B cell (primary cell): Measurements from ENCODE around the gene EME1. TPM values are rescaled to one million over a fixed set of nuclear protein-coding genes. Genes with fewer than 3 reads are reported as not detected.

Source experiments
- ATAC-seq: fragments of 200-7000 bp; cut with Tn5 transposase; one replicate; pipeline ENCODE4 v1.10.0; 2021; ENCODE audit warnings: low read depth, mild to moderate bottlenecking, moderate number of reproducible peaks, moderate library complexity
- CTCF ChIA-PET: fragments of 350-600 bp; sonication (Branson Sonifier 250); formaldehyde crosslinking; loops from one replicate; lab custom pipeline; 2021; ENCODE audit warnings: antibody characterized with exemption, inconsistent platforms; lab: Charles Lee
- POLR2A ChIA-PET: fragments of 350-600 bp; sonication (Branson Sonifier 250); formaldehyde crosslinking; loops from one replicate; lab custom pipeline; 2021; ENCODE audit warnings: antibody characterized with exemption; lab: Charles Lee
- DNase-seq: peaks from one replicate; pipeline ENCODE4 v3.0.0; 2013
- H2AFZ ChIP-seq: 2 replicates; pipeline ENCODE4 v1.6.1; 2012; ENCODE audit warnings: mild to moderate bottlenecking, low read depth, low read length; ENCODE audit not compliant: insufficient read depth, poor library complexity, severe bottlenecking
- H3K27ac ChIP-seq, 2 donors: 1 replicate in 1 of 2; 2 replicates in 1 of 2; pipeline ENCODE4 v1.5.1; 2012 to 2013; ENCODE audit warnings: low read length in 2 of 2, mild to moderate bottlenecking in 2 of 2, moderate library complexity in 1 of 2
- H3K27me3 ChIP-seq, 4 experiments: fragments of 200-600 bp in 1 of 4; sonication (generic) in 1 of 4; replicated peaks in 1 of 4; 1 replicate in 2 of 4; 2 replicates in 2 of 4; pipeline versions ENCODE4 v1.6.1 to v1.7.0; 2013 to 2016; ENCODE audit warnings: low read length in 3 of 4, mild to moderate bottlenecking in 2 of 4, mixed read lengths in 1 of 4, moderate library complexity in 1 of 4; ENCODE audit not compliant: insufficient read depth in 4 of 4, control insufficient read depth in 3 of 4; ENCODE audit errors: control extremely low read depth in 1 of 4
- H3K36me3 ChIP-seq, 2 experiments: replicated peaks in 1 of 2; 1 replicate in 1 of 2; 2 replicates in 1 of 2; pipeline versions ENCODE4 v1.6.1 to v1.7.1; 2013; ENCODE audit warnings: low read length in 1 of 2; ENCODE audit not compliant: insufficient read depth in 2 of 2, control insufficient read depth in 1 of 2; ENCODE audit errors: control extremely low read depth in 1 of 2, extremely low read depth in 1 of 2
- H3K4me1 ChIP-seq, 2 donors: fragments of 200-600 bp in 1 of 2; sonication (generic) in 1 of 2; 1 replicate in 1 of 2; 2 replicates in 1 of 2; pipeline versions ENCODE4 v1.5.1 to v1.6.1; 2013 to 2017; ENCODE audit warnings: low read length in 2 of 2; ENCODE audit not compliant: control insufficient read depth in 2 of 2, insufficient read depth in 2 of 2
- H3K4me2 ChIP-seq: replicated peaks from 2 replicates; pipeline ENCODE3; 2012; ENCODE audit warnings: mild to moderate bottlenecking, low read depth, low read length; ENCODE audit not compliant: poor library complexity, severe bottlenecking
- H3K4me3 ChIP-seq, 5 experiments: fragments of 200-600 bp in 1 of 5; sonication (generic) in 1 of 5; 1 replicate in 3 of 5; 2 replicates in 2 of 5; pipeline versions ENCODE4 v1.5.1 to v1.7.0; 2011 to 2016; ENCODE audit warnings: low read length in 4 of 5, mild to moderate bottlenecking in 4 of 5, low read depth in 2 of 5, control low read depth in 1 of 5, moderate library complexity in 1 of 5; ENCODE audit not compliant: insufficient read depth in 1 of 5; ENCODE audit errors: control extremely low read depth in 1 of 5, extremely low read depth in 1 of 5
- H3K79me2 ChIP-seq: fragments of 200-600 bp; sonication (generic); one replicate; pipeline ENCODE4 v1.6.0; 2016; ENCODE audit warnings: low read length; ENCODE audit not compliant: control insufficient read depth, insufficient read depth
- H3K9ac ChIP-seq: fragments of 200-600 bp; sonication (generic); 2 replicates; pipeline ENCODE4 v1.6.1; 2017; ENCODE audit warnings: mild to moderate bottlenecking, low read length, moderate library complexity
- H3K9me3 ChIP-seq, 3 donors: one replicate each; pipeline versions ENCODE4 v1.6.1 to v1.7.1; 2013; ENCODE audit warnings: low read length in 2 of 3; ENCODE audit not compliant: control insufficient read depth in 2 of 3, insufficient read depth in 1 of 3; ENCODE audit errors: control extremely low read depth in 1 of 3
- H4K20me1 ChIP-seq: 2 replicates; pipeline ENCODE4 v1.6.0; 2012; ENCODE audit warnings: mild to moderate bottlenecking, low read length; ENCODE audit not compliant: insufficient read depth, control insufficient read depth, poor library complexity, severe bottlenecking
- H3K27ac Mint-ChIP-seq: one replicate; pipeline ENCODE4 v1.8.0; 2021; ENCODE audit warnings: mixed read lengths
- H3K27me3 Mint-ChIP-seq: one replicate; pipeline ENCODE4 v1.8.0; 2021; ENCODE audit warnings: mixed read lengths
- H3K4me1 Mint-ChIP-seq: one replicate; pipeline ENCODE4 v1.8.0; 2021; ENCODE audit warnings: mixed read lengths
- H3K4me3 Mint-ChIP-seq: one replicate; pipeline ENCODE4 v1.8.0; 2021; ENCODE audit warnings: mixed read lengths
- H3K9me3 Mint-ChIP-seq: one replicate; pipeline ENCODE4 v1.8.0; 2022; ENCODE audit warnings: mixed read lengths; ENCODE audit not compliant: insufficient read depth
- EZH2 ChIP-seq: IDR thresholded peaks from 2 replicates; pipeline ENCODE4 v1.6.1; 2012; ENCODE audit warnings: borderline replicate concordance, low read depth, mild to moderate bottlenecking, moderate library complexity, low read length; ENCODE audit not compliant: insufficient read depth, poor library complexity, severe bottlenecking
- WGBS: methylation state at CpG from one replicate; pipeline ENCODE4 v1.1.5; 2013; ENCODE audit warnings: missing lambda C conversion rate; ENCODE audit not compliant: insufficient coverage; 5-methylcytosine and 5-hydroxymethylcytosine counted together
- intact Hi-C: fragments of 100-400 bp; cut with micrococcal nuclease; formaldehyde crosslinking; loops from one replicate; pipeline ENCODE4 v1.10.0; 2022
- polyA minus RNA-seq: library from RNA; depleted of rRNA, polyadenylated mRNA; stranded (reverse); fragments of >200 nt; gene quantifications from 2 replicates; pipeline ENCODE4 v1.2.3, GENCODE V29; 2012
- polyA plus RNA-seq: library from polyadenylated mRNA; depleted of rRNA; stranded (reverse); fragments of >200 nt; gene quantifications from 2 replicates; pipeline ENCODE4 v1.2.3, GENCODE V29; 2012
- total RNA-seq, 2 donors: library from RNA; stranded (reverse); fragments of 120-200 nt in 1 of 2; gene quantifications; 1 replicate in 1 of 2; 2 replicates in 1 of 2; pipeline versions ENCODE4 v1.2.3 to v1.2.4, GENCODE V29; 2013 to 2022
- TF ChIP-seq, protein P1 (sequence below): fragments of 200-600 bp; IDR thresholded peaks from one replicate; pipeline ENCODE4 v1.8.0; 2022; ENCODE audit warnings: antibody characterized with exemption, mild to moderate bottlenecking

Gene EME1
- total RNA-seq (2.3 and 3.4 TPM in 2 replicates), polyA plus RNA-seq (1.6 and 3.0 TPM in 2 replicates), polyA minus RNA-seq (0.93 and 1.4 TPM in 2 replicates)
- total RNA-seq (2013) = 1.7 TPM

DNA sequence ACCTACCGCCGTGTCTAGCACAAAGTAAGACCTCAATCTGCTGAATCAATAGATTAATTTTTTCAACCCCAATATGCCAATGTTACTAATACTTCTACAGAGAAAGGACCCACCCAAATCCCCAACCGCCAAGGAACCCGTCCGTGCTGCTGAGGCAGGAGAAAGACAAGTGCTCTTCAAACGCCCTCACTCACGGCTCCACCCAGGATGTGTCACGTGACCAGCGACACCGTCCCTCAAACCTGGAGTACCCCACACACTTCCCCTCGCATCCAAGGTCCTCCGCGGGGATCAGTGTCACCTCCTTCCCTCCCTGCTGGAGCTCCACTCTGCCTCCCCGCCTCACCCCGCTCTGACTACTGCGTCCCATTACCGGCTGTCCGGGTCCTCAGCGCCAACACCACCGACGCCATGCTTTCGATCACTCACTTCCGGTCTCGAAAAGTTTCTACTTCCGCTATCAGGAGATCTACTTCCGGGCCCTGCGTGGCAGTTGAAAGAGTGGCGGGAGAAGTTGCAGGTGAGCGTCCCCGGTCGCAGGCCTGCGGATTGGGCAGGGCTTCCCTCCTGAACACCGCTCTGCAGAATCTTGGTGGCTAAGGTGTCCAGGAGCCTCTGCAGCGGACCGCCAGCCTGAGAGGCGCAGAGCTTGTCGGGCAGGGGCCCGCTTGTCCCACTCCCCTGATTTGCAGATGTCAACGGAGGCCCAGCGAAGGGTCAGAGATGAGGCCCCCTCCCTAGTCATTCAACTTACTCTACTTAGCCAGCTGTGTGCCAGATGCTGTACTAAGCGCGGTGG is at the start of gene EME1, which contains the start of gene MRPL27:
EME1 (plus strand) TSS at position 472 of the 799 bp plus-strand sequence. CDS start 1,980 bp downstream, outside the sequence.
MRPL27 (minus strand) TSS at position 427 of the 799 bp plus-strand sequence; CDS start at position 413, 14 bp downstream.
- CTCF ChIA-PET = interaction anchor here (1.0 to 4.3 kb wide), 4 partner anchors 11 to 26 kb away, joined by 3 to 27 read pairs (median 10); partner anchors contain the start of gene LRRC59
- Mint-ChIP-seq H3K9me3 (no peaks in the 10 kb centered on the region), H3K4me3 (peak within 1 kb of the TSS; percentile 100), H3K27ac (peak within 1 kb of the TSS; percentile 100), H3K27me3 (no peaks in the 10 kb centered on the region), H3K4me1 (peaks cover 23% of the 10 kb centered on the region)
- Histone ChIP-seq H3K9me3 (no peaks in the 10 kb centered on the region), H3K27ac (peak within 1 kb of the TSS; percentile 91 to 96), H3K79me2 (peaks cover 31% of the 10 kb centered on the region), H2AFZ (peak within 1 kb of the TSS; percentile 91), H3K4me3 (peak within 1 kb of the TSS; percentile 65 to 85 (median 81)), H3K4me2 (peak within 1 kb of the TSS; percentile 86), H3K36me3 (peaks cover 0 to 29% of the 10 kb centered on the region in 2 experiments), H3K9ac (peak within 1 kb of the TSS; percentile 91), H4K20me1 (peaks cover 19% of the 10 kb centered on the region), H3K27me3 (no peaks in the 10 kb centered on the region), H3K4me1 (peaks cover 14 to 19% of the 10 kb centered on the region in 2 donors)
- WGBS = 3% methylated on average over 40 of the region's 42 CpGs
- intact Hi-C loops = loop anchor here (1.0 to 10.0 kb wide), 6 partner anchors 11 to 278 kb away; partner anchors contain the start of genes ACSF2, LRRC59, PDK2 and RSAD1
- peak; percentile 96 for DNase-seq
- no peak for TF ChIP-seq EZH2
- TF ChIP-seq, protein P1, sequence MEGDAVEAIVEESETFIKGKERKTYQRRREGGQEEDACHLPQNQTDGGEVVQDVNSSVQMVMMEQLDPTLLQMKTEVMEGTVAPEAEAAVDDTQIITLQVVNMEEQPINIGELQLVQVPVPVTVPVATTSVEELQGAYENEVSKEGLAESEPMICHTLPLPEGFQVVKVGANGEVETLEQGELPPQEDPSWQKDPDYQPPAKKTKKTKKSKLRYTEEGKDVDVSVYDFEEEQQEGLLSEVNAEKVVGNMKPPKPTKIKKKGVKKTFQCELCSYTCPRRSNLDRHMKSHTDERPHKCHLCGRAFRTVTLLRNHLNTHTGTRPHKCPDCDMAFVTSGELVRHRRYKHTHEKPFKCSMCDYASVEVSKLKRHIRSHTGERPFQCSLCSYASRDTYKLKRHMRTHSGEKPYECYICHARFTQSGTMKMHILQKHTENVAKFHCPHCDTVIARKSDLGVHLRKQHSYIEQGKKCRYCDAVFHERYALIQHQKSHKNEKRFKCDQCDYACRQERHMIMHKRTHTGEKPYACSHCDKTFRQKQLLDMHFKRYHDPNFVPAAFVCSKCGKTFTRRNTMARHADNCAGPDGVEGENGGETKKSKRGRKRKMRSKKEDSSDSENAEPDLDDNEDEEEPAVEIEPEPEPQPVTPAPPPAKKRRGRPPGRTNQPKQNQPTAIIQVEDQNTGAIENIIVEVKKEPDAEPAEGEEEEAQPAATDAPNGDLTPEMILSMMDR = no peak
- POLR2A ChIA-PET = interaction anchor here (0.6 to 2.1 kb wide), 5 partner anchors 24 to 684 kb away, joined by 3 to 6 read pairs (median 4); partner anchors contain the start of genes LRRC59 and LUC7L3
- ATAC-seq = peak; percentile 88

DNA sequence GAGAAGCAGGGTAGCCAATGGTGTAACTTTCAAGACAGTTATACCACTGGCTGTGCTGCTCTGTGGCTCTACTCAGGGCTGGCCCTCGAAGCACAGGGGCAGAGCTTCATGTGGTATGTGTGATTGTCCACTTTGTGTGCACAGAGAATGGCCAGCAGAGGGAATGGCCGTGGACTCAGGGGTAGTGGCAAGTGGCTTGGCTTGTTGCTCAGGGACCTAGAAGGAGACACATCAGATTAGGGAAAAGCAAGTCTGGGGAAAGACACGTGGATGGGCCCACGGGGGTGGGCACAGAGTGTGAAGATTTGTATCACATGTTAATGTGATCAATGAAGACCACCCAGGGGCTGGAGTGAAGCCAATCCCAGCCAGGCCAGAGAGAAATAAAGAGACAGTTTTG is 47.1 kb upstream of the EME1 start:
- no peak overlapping the region for H2AFZ ChIP-seq
- H3K9me3 ChIP-seq = peaks cover 0 to 3% (median 0%) of the 10 kb centered on the region in 3 donors
- no peaks in the 10 kb centered on the region for H3K79me2 ChIP-seq
- H3K4me2 ChIP-seq = no peak overlapping the region
- no peaks in the 10 kb centered on the region for H4K20me1 ChIP-seq
- ATAC-seq (no peak), DNase-seq (no peak)
- no peak overlapping the region for H3K9ac ChIP-seq
- WGBS = 87% methylated on average over 4 of the region's 4 CpGs
- H3K4me3 Mint-ChIP-seq = no peak overlapping the region
- POLR2A ChIA-PET = no interaction called here
- H3K36me3 ChIP-seq = no peaks in the 10 kb centered on the region
- H3K4me1 ChIP-seq = no peaks in the 10 kb centered on the region
- no peak overlapping the region for H3K27ac ChIP-seq
- H3K27me3 Mint-ChIP-seq = peaks cover 4% of the 10 kb centered on the region
- H3K27me3 ChIP-seq = no peaks in the 10 kb centered on the region
- intact Hi-C loops = no loop called here
- CTCF ChIA-PET = no interaction called here
- H3K27ac Mint-ChIP-seq = no peak overlapping the region
- H3K4me3 ChIP-seq = no peak overlapping the region
- TF ChIP-seq, protein P1 = no peak
- no peak for TF ChIP-seq EZH2
- no peaks in the 10 kb centered on the region for H3K4me1 Mint-ChIP-seq
- no peaks in the 10 kb centered on the region for H3K9me3 Mint-ChIP-seq
